TTC549 (cell line): ENCODE measurements around the gene PYY.

ENCODE experiments used
- FAIRE-seq: peaks from 2 replicates; lab custom pipeline; 2012; peaks lifted over from hg19 to GRCh38; lab: Jason Lieb, UNC

The PYY gene

DNA sequence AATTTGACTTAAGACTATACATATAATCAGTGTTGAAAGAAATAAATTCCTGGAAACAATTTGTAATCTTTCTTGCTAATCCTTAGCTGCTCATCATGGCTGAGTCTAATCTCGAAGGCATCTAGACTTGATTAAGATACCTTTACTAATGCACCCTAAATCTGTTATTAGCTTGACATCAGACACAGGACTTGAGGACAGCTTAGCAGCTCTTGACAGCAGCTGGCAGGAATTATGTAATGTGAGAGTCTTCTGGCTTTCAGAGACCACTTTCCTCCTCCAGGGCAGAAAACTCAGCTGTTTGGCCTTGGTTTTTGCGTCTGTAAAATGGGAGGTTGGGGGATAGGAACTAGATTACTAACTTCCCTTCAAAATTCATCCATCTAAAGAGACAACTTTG, 39.3 kb downstream of the PYY start:
- no peak for FAIRE-seq

DNA sequence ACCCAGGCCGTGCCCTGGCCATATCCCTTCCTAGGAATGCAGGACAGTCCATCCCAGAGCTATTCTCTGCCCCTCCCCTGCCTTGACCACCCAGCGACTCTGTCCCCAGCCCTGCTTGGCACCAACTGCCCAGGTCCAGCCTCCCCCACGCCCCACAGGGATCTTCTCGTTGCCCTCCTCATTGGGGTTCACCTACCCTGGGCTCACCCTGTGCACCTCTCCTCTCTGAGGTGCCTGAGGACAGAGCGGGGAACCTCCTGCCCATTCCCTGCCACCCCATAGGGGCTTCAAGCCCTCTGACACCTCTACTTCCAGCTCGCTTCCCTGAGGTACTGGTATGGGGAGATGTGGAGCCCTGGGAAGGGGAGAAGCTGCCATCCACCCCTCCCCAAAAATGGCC, 40.2 kb downstream of the PYY start:
- FAIRE-seq, result no peak

DNA sequence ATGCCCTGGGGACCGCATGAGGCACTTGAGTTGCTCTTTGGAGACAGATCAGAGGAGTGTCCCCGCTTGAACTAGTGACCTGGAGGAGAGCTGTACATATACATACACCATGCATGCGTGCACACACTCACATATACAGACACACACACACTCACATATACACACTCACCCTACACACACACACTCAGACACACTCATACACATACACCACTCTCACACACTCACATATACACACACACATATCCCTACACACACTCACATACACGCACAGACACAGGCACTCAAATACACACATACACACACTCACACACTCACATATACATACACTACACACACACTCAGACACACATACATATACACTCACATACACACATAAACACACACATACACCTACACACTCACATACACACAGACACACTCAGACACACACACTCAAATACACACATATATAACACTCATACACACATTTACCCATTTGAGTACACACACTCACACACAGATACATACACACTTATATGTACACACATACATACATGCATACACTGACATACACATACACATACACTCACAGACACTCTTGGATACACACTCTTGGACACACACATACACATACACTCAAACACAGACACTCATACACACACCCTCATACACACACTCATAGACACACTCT, 41.0 kb downstream of the PYY start:
- FAIRE-seq, result no peak

DNA sequence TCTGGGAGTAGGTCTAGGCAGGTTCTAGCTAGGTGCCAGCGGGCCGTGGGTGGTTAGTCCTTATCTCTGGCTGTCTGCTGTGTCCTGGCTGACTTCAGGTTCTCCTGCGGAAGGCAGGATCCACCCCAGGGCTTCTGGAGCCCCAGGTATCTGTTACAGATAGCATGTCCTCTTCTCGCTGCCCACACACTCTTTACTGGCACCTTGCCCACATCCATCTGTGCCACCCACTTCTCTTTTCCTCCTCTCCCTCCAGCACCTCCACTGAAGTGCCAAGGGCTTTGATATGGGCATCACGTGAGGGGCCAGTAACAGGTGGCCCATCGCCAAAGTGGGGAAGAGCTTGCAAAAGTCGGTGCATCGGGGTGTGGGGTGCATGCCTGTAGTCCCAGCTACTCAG, 41.8 kb downstream of the PYY start:
- FAIRE-seq, result no peak

DNA sequence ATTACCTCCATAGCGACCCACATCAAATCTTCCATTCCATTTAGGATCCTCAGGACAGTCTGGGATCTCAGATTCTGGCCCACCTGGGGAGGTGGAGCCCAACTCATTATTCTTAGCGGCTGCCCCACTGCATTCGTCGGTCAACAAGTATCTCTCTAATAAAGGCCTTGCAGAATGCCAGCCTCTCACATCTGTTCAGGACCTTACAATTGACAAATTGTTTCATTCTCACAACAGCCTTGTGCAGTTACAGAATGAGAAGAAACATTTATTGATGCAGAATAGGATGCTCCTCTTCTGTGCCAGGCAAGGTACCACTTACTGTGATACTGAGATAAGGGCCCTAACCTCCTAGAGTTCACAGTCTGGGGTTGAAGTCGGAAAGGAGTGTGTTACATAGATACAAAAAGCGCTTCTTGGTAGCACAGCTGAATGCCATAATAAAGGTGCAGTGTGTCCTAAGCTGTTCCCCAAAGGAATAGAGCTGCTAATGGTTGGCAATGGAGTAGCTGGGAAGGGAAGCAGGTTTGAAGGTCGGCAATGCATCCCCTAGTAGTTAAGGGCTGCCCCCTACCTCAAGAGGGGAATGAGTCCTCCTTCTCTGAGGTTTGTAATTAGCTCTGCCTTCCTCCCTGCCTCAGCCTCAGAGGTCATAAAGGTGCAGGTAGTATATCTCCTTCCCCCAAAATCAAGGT, 44.1 kb downstream of the PYY start:
- no peak for FAIRE-seq

DNA sequence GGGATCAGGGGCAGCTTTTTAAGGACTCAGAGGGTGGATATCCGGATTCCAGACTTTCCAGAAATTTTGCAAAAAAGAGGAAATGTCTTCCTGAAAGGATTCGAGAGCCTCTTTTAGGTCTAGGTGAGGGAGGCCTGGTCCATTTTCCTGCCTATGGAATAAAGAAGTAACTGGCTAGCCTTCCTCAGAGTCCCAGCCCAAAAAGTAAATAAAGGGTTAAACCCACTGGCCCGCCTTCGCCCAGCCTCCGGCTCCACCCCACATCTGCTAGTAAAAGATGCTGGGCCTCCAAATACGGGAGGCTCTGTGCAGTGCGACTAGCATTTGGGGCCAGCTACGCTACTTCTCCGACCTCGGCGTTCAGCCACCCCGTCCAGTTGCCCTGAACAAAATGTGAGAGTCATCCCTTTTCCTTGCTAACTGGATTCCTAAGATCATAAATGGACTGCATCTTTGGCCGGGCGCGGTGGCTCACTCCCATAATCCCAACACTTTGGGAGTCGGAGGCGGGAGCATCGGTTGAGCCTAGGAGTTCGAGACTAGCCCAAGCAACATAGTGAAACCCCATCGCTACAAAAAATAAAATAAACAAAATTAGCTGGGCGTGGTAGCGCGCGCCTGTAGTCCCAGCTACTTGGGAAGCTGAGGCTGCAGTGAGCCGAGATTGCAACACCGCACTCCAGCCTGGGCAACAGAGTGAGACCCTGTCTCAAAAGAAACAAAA, 45.6 kb downstream of the PYY start:
- peak; percentile 84 for FAIRE-seq

DNA sequence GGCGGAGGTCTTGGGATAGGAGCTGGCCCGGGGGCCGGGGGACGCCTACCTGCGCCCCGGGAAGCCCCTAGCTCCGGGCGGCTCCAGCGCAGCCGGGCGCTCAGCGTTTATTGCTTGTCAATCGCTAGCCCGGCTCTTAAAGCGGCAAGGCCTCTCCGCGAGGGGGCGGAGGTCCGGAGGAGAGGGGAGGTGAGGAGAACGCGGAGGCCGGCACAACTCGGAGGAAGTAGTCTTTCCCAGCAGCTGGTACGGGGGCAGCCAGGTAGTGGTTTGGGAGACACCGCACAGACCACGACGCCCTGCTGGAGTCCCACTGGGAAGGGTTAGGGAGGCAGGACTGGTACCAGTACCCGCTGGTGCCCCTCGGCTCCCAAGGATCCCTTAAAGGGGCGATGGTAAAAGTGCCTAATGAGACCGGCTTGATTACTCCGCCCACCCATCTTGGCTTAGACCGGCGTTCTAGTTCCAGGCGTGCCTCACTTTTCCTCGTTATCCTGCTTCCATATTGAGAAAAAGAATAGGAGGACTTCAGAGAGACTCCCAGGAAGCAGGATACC, 46.2 kb downstream of the PYY start, which contains the start of gene MPP2:
TSS of gene MPP2 (minus strand) at position 112 of the 557 bp plus-strand sequence. CDS start 3,076 bp downstream, outside the sequence.
- no peak for FAIRE-seq

DNA sequence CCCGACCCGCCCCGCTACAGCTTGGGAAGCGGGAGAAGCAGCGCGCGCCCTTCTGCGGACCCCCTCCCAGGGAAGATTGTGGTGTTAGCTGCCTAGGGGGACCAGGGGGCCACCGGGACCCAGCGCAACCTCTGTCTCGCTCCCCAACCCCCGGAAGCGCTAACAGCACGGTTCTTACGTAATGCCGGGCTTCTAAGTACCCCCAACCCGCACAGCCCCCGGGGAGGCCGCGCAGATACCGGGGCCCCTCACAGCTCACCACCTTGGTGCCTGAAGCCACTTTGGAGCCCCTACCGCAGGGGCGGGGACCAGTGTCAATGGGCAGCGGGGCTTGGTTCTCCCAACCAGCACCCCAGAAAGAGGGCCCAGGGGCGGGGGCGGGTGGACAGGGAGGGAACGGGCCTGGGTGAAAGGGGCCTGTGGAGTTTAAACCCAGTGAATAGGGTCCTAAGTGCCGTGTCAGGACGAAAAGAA, 46.8 kb downstream of the PYY start:
- no peak for FAIRE-seq

DNA sequence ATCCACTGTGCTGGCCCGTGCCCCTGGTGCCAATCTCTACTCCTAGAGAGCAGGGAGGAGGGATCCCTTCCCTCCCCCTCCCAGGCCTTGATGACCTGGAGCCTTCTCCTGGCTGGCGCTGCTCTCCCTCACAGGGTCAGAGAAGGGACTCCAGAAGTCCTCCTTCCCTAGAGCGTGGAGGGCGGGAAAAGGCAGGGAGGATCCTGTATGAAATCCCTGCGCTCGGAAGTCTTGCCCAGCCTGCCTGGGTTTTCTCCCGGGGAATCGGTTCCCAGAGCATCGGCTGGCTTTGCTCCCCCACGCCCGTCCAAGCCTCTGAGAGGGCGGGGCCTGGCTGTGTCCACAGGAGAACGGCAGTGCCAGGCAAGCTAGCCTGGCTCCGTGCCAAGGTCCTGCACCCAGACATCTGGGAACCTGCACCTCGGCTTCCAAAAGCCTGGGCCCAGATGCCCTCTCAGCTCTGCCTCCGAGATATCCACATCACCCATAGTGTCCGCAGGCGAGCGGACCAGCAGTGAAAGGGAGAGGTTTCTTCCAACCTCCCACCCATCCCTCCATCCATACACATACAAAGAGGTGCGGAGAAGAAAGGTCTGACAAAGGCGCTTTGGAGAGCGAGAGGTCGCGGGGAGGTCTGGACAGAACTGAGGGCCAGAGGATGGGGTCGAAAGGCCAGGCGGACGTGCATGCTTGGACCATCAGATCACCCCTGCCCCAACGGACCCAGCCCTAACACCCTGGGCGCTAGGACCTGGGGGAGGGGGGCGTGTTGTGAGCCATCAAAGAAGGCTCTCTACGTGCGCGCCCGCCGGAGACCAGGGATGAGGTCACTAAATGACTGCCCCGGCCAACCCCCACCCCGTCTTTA, 47.5 kb downstream of the PYY start:
- no peak for FAIRE-seq

DNA sequence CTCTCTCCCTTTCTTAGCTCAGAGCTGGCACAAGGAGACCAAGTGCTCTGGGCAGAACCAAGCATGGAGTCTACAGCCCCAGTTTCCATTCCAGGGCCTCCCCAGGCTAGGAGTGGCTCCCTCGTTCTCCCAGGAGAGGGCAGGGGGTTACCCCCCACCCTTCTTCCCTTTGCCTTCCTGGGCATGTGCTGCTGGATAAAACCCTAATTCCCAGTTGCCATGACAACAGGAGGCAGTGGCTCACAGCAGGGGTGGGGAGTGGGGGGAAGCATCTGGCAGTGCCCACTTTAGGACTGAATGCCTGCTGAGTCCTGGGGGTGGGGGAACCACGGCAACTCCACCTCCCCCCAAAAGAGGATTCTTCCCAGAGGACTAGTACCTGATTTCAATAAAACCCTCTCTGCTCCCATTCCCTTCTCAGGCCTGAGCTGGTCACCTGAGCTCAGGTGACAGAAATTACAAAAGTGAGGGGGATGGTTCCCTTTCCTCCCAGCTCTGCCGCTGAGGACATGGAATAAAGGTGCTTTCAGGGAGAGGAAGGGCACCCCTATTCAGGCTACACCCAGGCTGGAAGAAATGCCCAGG, 48.2 kb downstream of the PYY start:
- no peak for FAIRE-seq
